Fibroblast of skin of abdomen (primary cell): Measurements from ENCODE around the gene OBP2B. TPM values are rescaled to one million over a fixed set of nuclear protein-coding genes. Genes with fewer than 3 reads are reported as not detected.
"Not testable (repeated sequence)": the region's sequence is repeated elsewhere in the genome, so short reads cannot be mapped to it uniquely, and the experiment has no call there.

Experiments
- DNase-seq: peaks from one replicate; pipeline ENCODE4 v3.0.0-alpha.2; 2013
- polyA plus RNA-seq, 2 experiments: library from polyadenylated mRNA; unstranded; fragments of 120-200 nt; gene quantifications; one replicate each; pipeline ENCODE4 v1.2.1, GENCODE V29; 2013; ENCODE audit not compliant: insufficient read length in 2 of 2

The OBP2B gene, protein sequence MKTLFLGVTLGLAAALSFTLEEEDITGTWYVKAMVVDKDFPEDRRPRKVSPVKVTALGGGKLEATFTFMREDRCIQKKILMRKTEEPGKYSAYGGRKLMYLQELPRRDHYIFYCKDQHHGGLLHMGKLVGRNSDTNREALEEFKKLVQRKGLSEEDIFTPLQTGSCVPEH
- polyA plus RNA-seq (2013, experiment 1 of 2; ENCODE audit: insufficient read length), result not detected
- not detected for polyA plus RNA-seq (2013, experiment 2 of 2; ENCODE audit: insufficient read length)

DNA sequence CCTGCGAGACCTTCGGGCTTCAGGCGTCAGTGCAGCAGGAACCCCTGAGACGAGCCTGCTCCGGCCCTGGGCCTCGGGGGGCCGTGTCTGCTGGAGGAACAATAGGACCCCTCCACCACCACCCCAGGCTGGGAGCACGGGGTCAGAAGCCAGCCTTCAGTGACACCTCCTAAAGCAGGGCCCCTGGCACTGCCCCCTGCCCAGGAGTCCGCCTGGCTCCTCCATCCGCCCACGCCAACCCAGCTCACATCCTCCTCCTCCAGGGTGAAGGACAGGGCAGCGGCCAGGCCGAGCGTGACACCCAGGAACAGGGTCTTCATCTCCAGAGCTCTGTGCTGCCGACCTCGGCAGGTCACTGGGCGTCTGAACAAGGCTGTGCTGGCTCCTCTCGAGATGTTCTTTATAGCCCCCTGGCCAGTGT is at the start of gene OBP2B:
Gene OBP2B, minus strand, starts transcription at position 371 of the 421 bp plus-strand sequence. Its CDS starts 51 bp downstream, at position 320.
- DNase-seq, result not testable (repeated sequence)

GRCh38 chr9:133258061-133259015 is 49.3 kb upstream of the OBP2B start:
- no peak for DNase-seq

GRCh38 chr9:133257465-133257956 is 48.5 kb upstream of the OBP2B start:
- DNase-seq, result no peak

DNA sequence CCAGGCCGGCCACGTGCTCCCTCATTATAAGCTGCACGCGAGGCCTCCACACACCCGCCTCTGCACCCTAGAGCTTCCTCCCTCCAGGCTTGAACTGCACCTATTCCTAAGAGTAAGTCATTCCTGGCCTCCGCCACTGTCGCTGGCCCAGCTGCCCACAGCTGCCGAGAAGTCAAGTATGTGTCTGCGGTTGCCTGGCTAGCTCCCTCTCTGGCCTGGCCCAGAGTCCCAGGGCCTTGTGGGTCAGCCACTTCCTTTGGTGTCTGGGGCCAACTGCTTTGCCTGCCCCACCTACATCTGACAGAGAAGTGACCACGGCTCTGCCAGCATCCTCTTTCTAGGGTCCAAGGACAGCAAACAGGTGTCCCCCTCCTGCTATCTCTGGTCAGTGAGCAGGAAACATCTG is 47.6 kb upstream of the OBP2B start:
- no peak for DNase-seq

GRCh38 chr9:133256136-133256461 is 47.0 kb upstream of the OBP2B start:
- no peak for DNase-seq

DNA sequence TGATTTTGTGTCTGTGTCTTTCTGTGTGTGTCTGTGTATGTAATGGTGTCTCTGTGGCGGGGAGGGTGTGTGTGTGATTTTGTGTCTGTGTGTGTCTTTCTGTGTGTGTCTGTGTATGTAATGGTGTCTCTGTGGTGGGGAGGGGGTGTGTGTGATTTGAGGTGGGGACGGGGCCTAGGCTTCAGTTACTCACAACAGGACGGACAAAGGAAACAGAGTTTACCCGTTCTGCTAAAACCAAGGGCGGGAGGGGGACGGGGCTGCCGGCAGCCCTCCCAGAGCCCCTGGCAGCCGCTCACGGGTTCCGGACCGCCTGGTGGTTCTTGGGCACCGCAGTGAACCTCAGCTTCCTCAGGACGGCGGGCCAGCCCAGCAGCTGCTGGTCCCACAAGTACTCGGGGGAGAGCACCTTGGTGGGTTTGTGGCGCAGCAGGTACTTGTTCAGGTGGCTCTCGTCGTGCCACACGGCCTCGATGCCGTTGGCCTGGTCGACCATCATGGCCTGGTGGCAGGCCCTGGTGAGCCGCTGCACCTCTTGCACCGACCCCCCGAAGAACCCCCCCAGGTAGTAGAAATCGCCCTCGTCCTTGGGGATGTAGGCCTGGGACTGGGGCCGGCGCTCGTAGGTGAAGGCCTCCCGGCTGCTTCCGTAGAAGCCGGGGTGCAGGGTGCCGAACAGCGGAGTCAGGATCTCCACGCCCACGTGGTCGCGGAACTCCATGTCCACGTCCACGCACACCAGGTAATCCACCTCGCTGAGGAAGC is 46.5 kb upstream of the OBP2B start:
- no peak for DNase-seq

DNA sequence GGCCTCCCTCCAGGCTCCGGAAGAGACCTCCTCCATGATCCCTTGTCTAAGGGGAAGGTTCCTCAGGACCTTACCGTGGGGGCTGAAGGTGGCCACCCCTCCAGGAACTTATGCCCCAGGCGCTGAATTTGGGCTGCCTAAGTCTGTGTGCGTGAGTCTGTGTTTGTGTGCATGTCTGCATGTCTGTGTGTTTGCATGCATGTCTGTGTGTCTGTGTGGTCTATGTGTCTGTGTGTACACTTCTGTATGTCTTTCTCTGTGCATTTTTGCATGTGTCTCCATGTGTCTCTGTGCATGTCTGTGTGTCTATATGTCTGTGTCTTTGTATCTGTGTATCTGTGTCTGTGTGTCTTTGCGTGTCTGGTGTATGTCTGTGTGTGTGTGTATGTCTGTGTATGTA is 45.4 kb upstream of the OBP2B start:
- no peak for DNase-seq

- no peak for DNase-seq
These were observed 44.2 kb upstream of the OBP2B start for GRCh38 chr9:133253268-133253667.

- DNase-seq, result no peak
These were observed 43.4 kb upstream of the OBP2B start for GRCh38 chr9:133252301-133253020.

- DNase-seq, result no peak
These were observed 42.7 kb upstream of the OBP2B start for GRCh38 chr9:133251773-133252172.

DNA sequence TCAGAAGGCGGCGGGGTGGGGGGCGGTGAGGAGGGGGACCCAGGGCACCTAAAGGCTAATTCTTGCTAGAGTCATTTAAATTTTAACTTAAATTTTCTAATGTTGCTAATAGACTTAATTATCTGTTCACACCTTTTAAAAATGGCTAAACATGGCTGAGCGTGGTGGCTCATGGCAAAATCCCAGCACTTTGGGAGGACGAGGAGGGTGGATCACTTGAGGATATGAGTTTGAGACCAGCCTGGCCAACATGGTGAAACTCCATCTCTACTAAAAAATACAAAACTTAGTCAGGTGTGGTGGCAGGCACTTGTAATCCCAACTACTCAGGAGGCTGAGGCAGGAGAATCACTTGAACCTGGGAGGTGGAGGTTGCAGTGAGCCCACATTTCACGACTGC is 42.2 kb upstream of the OBP2B start:
- DNase-seq, result not testable (repeated sequence)

GRCh38 chr9:133250741-133251170 is 41.7 kb upstream of the OBP2B start:
- DNase-seq, result no peak

DNA sequence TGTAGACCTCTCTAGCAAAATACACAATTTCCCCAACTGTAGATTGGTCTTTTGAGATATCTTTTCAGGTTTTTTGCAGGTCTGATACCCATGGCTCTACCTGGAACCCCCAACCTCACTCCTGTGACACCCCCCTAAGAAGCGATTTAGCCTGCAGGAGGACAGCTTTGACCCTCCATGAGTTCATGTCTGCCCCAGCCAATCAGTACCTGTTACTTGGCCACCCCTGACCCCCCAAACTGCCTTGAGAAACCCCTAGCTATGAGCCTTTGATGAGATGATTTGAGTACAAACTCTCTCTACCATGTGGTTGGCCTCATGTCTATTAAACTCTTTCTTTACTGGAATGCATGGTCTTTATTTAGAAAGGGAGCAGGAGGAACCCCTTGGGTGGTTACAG is 40.3 kb upstream of the OBP2B start:
- DNase-seq, result no peak

DNA sequence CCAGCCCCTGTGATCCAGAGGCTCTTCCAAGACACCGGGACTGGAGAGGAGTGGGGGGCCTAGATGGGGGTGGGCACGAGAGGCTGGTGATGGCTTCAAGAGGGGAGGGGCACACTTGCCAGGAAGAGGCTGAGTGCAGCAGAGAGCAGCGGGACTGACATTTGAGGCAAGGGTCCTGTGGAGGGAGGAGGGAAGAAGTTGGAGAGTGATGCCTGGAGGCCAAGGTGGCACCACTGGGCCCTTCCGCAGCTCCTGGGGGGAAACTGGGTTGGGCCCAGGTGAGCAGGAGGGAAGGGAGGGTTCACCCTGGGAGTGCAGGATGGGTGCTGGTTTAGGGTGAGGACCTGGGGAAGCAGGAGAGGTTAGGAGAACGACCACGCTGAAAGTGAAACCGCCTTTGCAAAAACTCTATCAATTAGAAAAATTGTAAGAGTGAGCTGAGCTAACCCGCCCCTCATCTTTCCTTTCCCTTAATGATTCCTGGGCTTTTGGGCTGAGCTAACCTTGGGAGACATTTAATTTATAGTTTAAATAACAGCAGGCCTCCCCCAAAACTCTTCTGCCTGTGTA is 39.8 kb upstream of the OBP2B start:
- no peak for DNase-seq

DNA sequence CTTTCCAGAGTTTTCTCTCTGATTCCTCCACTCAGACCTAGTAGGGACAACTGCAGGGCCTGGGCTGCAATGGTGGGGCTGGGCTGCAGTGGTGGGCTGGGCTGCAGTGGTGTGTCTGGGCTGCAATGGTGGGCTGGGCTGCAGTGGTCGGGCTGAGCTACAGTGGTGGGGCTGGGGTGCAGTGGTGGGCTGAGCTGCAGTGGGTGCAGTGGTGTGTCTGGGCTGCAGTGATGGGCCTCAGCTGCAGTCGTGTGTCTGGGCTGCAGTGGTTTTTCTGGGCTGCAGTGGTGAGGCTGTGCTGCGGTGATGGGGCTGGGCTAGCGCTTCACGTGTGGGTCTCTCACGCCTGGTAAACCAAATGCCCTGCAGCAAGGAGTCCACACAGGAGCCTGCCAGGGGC is 38.6 kb upstream of the OBP2B start:
- DNase-seq, result no peak

- DNase-seq, result no peak
These were observed 37.9 kb upstream of the OBP2B start for GRCh38 chr9:133246991-133247390.

DNA sequence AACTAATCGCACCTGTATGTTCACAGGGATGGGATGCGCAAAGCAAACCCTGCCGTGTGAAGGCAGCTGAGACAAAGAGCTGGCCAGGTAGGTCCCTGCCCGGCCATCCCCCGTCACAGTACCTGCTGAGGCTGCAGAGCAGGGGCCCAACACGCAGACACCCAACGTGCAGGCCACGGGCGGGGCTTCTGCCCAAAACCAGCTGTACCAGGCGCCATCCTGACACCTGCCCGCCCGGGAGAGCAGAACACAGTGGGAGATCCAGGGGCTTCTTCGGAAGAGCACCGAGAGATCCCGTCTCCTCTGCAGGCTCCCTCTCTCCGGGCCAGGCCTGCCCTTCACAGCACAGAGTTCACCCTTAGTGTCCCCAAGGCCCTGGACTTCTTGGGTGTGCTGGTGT is 37.5 kb upstream of the OBP2B start:
- no peak for DNase-seq

DNA sequence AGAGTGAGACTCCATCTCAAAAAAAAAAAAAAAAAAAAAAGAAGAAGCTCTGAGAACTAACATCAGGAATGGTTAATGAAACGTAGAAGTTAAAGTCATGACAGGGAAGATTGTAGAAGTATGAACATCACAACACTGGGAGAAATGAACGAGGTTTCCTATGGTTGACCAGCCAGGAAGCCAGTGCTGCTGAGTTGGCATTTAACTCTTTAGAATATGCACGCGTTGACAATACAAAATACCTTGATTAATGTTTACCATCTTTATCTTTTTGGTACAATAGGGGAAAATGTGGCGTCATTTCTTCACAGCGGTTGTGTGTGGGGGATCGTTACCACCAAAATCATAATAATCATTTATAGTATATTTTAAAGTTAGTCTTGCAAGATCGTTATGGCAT is 33.9 kb upstream of the OBP2B start:
- DNase-seq, result no peak

DNA sequence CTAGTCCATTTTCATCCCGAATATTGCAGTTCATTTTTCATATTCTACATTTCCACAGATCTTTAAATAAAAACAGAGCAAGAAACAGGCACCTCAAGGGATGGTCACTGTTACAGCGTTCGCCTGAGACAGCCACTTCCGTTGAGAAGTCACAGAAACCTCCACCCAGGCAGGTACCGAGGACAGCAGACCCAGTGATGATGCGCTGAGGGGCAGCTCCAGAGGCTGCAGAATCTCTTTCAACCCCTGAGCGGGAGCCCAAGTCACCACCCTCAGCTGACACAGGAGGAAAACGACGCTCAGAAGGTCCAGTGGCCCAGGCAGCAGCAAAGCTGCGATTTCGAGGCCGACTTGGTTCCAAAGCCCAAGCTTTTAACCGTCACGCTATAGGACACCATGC is 33.2 kb upstream of the OBP2B start:
- DNase-seq, result no peak

GRCh38 chr9:133239533-133240090 is 30.6 kb upstream of the OBP2B start:
- no peak for DNase-seq

- DNase-seq, result peak; percentile 36
These were observed 29.9 kb upstream of the OBP2B start for GRCh38 chr9:133238851-133239532.
